ENCODE measurements around the gene INPP5A.

Gene INPP5A

GRCh38 chr10:132664883-132665282, 127.3 kb downstream of the INPP5A start:
- Histone ChIP-seq H2BK5ac (ENCODE audit: low read length) (peak overlapping the region; percentile 14), H3K4me3 (ENCODE audit: low read length in 2 of 2) (no peak overlapping the region), H3K36me3 (replicated peaks in 1 of 2; ENCODE audit: control insufficient read depth in 2 of 2, insufficient read depth in 2 of 2, low read length in 2 of 2) (peaks cover under 1 to 2% of the 10 kb centered on the region in 2 donors), H4K8ac (ENCODE audit: low read depth, low read length) (no peak overlapping the region), H3K27ac (replicated peaks; ENCODE audit: low read length) (no peak overlapping the region), H2BK12ac (ENCODE audit: low read length) (no peak overlapping the region), H3K18ac (ENCODE audit: low read length) (peak overlapping the region; percentile 46), H2AFZ (ENCODE audit: low read length) (no peak overlapping the region), H3K14ac (ENCODE audit: low read length) (peak overlapping the region; percentile 48), H2AK5ac (ENCODE audit: low read depth, low read length) (no peak overlapping the region), H3K9ac (ENCODE audit: low read depth, low read length, poor library complexity) (peak overlapping the region; percentile 32), H3K9me3 (replicated peaks in 1 of 2; ENCODE audit: control insufficient read depth in 2 of 2, insufficient read depth in 1 of 2, low read depth in 1 of 2, low read length in 2 of 2) (peaks cover 0 to 2% of the 10 kb centered on the region in 2 donors), H3K4ac (ENCODE audit: low read length) (no peak overlapping the region), H3K79me1 (ENCODE audit: low read depth, low read length) (peaks cover 2% of the 10 kb centered on the region), H3K4me2 (ENCODE audit: insufficient read depth, low read length, poor library complexity, severe bottlenecking) (no peak overlapping the region), H3K27me3 (ENCODE audit: control insufficient read depth in 3 of 3, insufficient read depth in 3 of 3, low read depth in 1 of 3, low read length in 3 of 3) (no peaks in the 10 kb centered on the region), H2BK15ac (ENCODE audit: low read length) (no peak overlapping the region), H2BK120ac (ENCODE audit: low read depth, low read length) (no peak overlapping the region), H4K91ac (ENCODE audit: low read depth, low read length, poor library complexity) (peak overlapping the region; percentile 69), H3K4me1 (ENCODE audit: control insufficient read depth in 2 of 2, insufficient read depth in 1 of 2, low read depth in 1 of 2, low read length in 2 of 2) (peaks cover 0 to 5% of the 10 kb centered on the region in 2 donors), H3K23ac (ENCODE audit: low read depth, low read length, poor library complexity) (no peak overlapping the region)
- WGBS, 2 donors (ENCODE audit: extremely low coverage in 2 of 2, insufficient read length in 2 of 2, insufficient replicate concordance in 1 of 2), result no CpG with 5 or more reads among the region's 16 CpGs
- no peak for DNase-seq (ENCODE audit: low spot score)

- Histone ChIP-seq H4K8ac (ENCODE audit: low read depth, low read length) (no peak overlapping the region), H2BK12ac (ENCODE audit: low read length) (no peak overlapping the region), H3K14ac (ENCODE audit: low read length) (no peak overlapping the region), H3K4me1 (ENCODE audit: control insufficient read depth in 2 of 2, insufficient read depth in 1 of 2, low read depth in 1 of 2, low read length in 2 of 2) (peaks cover 5 to 8% of the 10 kb centered on the region in 2 donors), H3K79me1 (ENCODE audit: low read depth, low read length) (peaks cover 2% of the 10 kb centered on the region), H3K18ac (ENCODE audit: low read length) (no peak overlapping the region), H2AFZ (ENCODE audit: low read length) (no peak overlapping the region), H3K9ac (ENCODE audit: low read depth, low read length, poor library complexity) (no peak overlapping the region), H3K9me3 (replicated peaks in 1 of 2; ENCODE audit: control insufficient read depth in 2 of 2, insufficient read depth in 1 of 2, low read depth in 1 of 2, low read length in 2 of 2) (peaks cover 0 to 2% of the 10 kb centered on the region in 2 donors), H2BK120ac (ENCODE audit: low read depth, low read length) (no peak overlapping the region), H3K36me3 (replicated peaks in 1 of 2; ENCODE audit: control insufficient read depth in 2 of 2, insufficient read depth in 2 of 2, low read length in 2 of 2) (peaks cover 0 to 2% of the 10 kb centered on the region in 2 donors), H3K4me2 (ENCODE audit: insufficient read depth, low read length, poor library complexity, severe bottlenecking) (no peak overlapping the region), H3K23ac (ENCODE audit: low read depth, low read length, poor library complexity) (no peak overlapping the region), H2BK15ac (ENCODE audit: low read length) (no peak overlapping the region), H3K27me3 (ENCODE audit: control insufficient read depth in 3 of 3, insufficient read depth in 3 of 3, low read depth in 1 of 3, low read length in 3 of 3) (no peaks in the 10 kb centered on the region), H2BK5ac (ENCODE audit: low read length) (no peak overlapping the region), H3K4ac (ENCODE audit: low read length) (no peak overlapping the region), H4K91ac (ENCODE audit: low read depth, low read length, poor library complexity) (no peak overlapping the region), H2AK5ac (ENCODE audit: low read depth, low read length) (no peak overlapping the region), H3K27ac (replicated peaks; ENCODE audit: low read length) (no peak overlapping the region), H3K4me3 (ENCODE audit: low read length in 2 of 2) (no peak overlapping the region)
- WGBS, 2 donors (ENCODE audit: extremely low coverage in 2 of 2, insufficient read length in 2 of 2, insufficient replicate concordance in 1 of 2), result no CpG with 5 or more reads among the region's 15 CpGs
- DNase-seq (ENCODE audit: low spot score), result no peak
These were observed 128.5 kb downstream of the INPP5A start for GRCh38 chr10:132665946-132666704.

- no peaks in the 10 kb centered on the region for H3K27me3 ChIP-seq (ENCODE audit: control insufficient read depth in 3 of 3, insufficient read depth in 3 of 3, low read depth in 1 of 3, low read length in 3 of 3)
- H3K9ac ChIP-seq (ENCODE audit: low read depth, low read length, poor library complexity), result no peak overlapping the region
- H3K18ac ChIP-seq (ENCODE audit: low read length), result no peak overlapping the region
- H2BK12ac ChIP-seq (ENCODE audit: low read length), result no peak overlapping the region
- H2AK5ac ChIP-seq (ENCODE audit: low read depth, low read length), result no peak overlapping the region
- peaks cover 5 to 8% of the 10 kb centered on the region in 2 donors for H3K4me1 ChIP-seq (ENCODE audit: control insufficient read depth in 2 of 2, insufficient read depth in 1 of 2, low read depth in 1 of 2, low read length in 2 of 2)
- peaks cover 2% of the 10 kb centered on the region for H3K79me1 ChIP-seq (ENCODE audit: low read depth, low read length)
- peaks cover 0 to 2% of the 10 kb centered on the region in 2 donors for H3K9me3 ChIP-seq (replicated peaks in 1 of 2; ENCODE audit: control insufficient read depth in 2 of 2, insufficient read depth in 1 of 2, low read depth in 1 of 2, low read length in 2 of 2)
- no peak overlapping the region for H3K27ac ChIP-seq (replicated peaks; ENCODE audit: low read length)
- H2BK120ac ChIP-seq (ENCODE audit: low read depth, low read length), result no peak overlapping the region
- no peak overlapping the region for H3K4ac ChIP-seq (ENCODE audit: low read length)
- H3K23ac ChIP-seq (ENCODE audit: low read depth, low read length, poor library complexity), result no peak overlapping the region
- no peak overlapping the region for H2BK15ac ChIP-seq (ENCODE audit: low read length)
- no peak overlapping the region for H3K14ac ChIP-seq (ENCODE audit: low read length)
- H2AFZ ChIP-seq (ENCODE audit: low read length), result no peak overlapping the region
- H3K4me3 ChIP-seq (ENCODE audit: low read length in 2 of 2), result no peak overlapping the region
- no peak overlapping the region for H3K4me2 ChIP-seq (ENCODE audit: insufficient read depth, low read length, poor library complexity, severe bottlenecking)
- no peak overlapping the region for H2BK5ac ChIP-seq (ENCODE audit: low read length)
- no peak for DNase-seq (ENCODE audit: low spot score)
- no CpG with 5 or more reads among the region's 12 CpGs for WGBS, 2 donors (ENCODE audit: extremely low coverage in 2 of 2, insufficient read length in 2 of 2, insufficient replicate concordance in 1 of 2)
- H3K36me3 ChIP-seq (replicated peaks in 1 of 2; ENCODE audit: control insufficient read depth in 2 of 2, insufficient read depth in 2 of 2, low read length in 2 of 2), result peaks cover 0 to 2% of the 10 kb centered on the region in 2 donors
- no peak overlapping the region for H4K8ac ChIP-seq (ENCODE audit: low read depth, low read length)
- H4K91ac ChIP-seq (ENCODE audit: low read depth, low read length, poor library complexity), result no peak overlapping the region
These were observed 129.2 kb downstream of the INPP5A start for GRCh38 chr10:132666705-132667341.

GRCh38 chr10:132667342-132668047, 129.9 kb downstream of the INPP5A start:
- no peaks in the 10 kb centered on the region for H3K27me3 ChIP-seq (ENCODE audit: control insufficient read depth in 3 of 3, insufficient read depth in 3 of 3, low read depth in 1 of 3, low read length in 3 of 3)
- whole genome bisulfite sequencing, 2 donors (ENCODE audit: extremely low coverage in 2 of 2, insufficient read length in 2 of 2, insufficient replicate concordance in 1 of 2), result no CpG with 5 or more reads among the region's 20 CpGs
- no peak overlapping the region for H2BK15ac ChIP-seq (ENCODE audit: low read length)
- no peak overlapping the region for H3K18ac ChIP-seq (ENCODE audit: low read length)
- H2BK120ac ChIP-seq (ENCODE audit: low read depth, low read length), result no peak overlapping the region
- H2AFZ ChIP-seq (ENCODE audit: low read length), result no peak overlapping the region
- H3K14ac ChIP-seq (ENCODE audit: low read length), result no peak overlapping the region
- H4K8ac ChIP-seq (ENCODE audit: low read depth, low read length), result no peak overlapping the region
- H2AK5ac ChIP-seq (ENCODE audit: low read depth, low read length), result no peak overlapping the region
- no peak overlapping the region for H3K4ac ChIP-seq (ENCODE audit: low read length)
- H3K9ac ChIP-seq (ENCODE audit: low read depth, low read length, poor library complexity), result no peak overlapping the region
- H3K4me1 ChIP-seq (ENCODE audit: control insufficient read depth in 2 of 2, insufficient read depth in 1 of 2, low read depth in 1 of 2, low read length in 2 of 2), result peaks cover 5 to 8% of the 10 kb centered on the region in 2 donors
- H3K4me2 ChIP-seq (ENCODE audit: insufficient read depth, low read length, poor library complexity, severe bottlenecking), result no peak overlapping the region
- DNase-seq (ENCODE audit: low spot score), result no peak
- no peak overlapping the region for H3K27ac ChIP-seq (replicated peaks; ENCODE audit: low read length)
- peaks cover 0 to 2% of the 10 kb centered on the region in 2 donors for H3K36me3 ChIP-seq (replicated peaks in 1 of 2; ENCODE audit: control insufficient read depth in 2 of 2, insufficient read depth in 2 of 2, low read length in 2 of 2)
- H3K79me1 ChIP-seq (ENCODE audit: low read depth, low read length), result peaks cover 2% of the 10 kb centered on the region
- no peak overlapping the region for H2BK12ac ChIP-seq (ENCODE audit: low read length)
- H3K23ac ChIP-seq (ENCODE audit: low read depth, low read length, poor library complexity), result no peak overlapping the region
- no peak overlapping the region for H4K91ac ChIP-seq (ENCODE audit: low read depth, low read length, poor library complexity)
- peaks cover 0 to 2% of the 10 kb centered on the region in 2 donors for H3K9me3 ChIP-seq (replicated peaks in 1 of 2; ENCODE audit: control insufficient read depth in 2 of 2, insufficient read depth in 1 of 2, low read depth in 1 of 2, low read length in 2 of 2)
- no peak overlapping the region for H2BK5ac ChIP-seq (ENCODE audit: low read length)
- no peak overlapping the region for H3K4me3 ChIP-seq (ENCODE audit: low read length in 2 of 2)

Measured in neuronal stem cell (in vitro differentiated cells).